WERI-Rb-1 (cell line): Measurements from ENCODE around the gene DNAH10.

Experiments
- DNase-seq: peaks from one replicate; pipeline ENCODE4 v3.0.0-alpha.2; 2020
- H3K27ac ChIP-seq: fragments of 250-450 bp; sonication (Bioruptor Pico); 2 replicates; pipeline ENCODE4 v1.5.1; 2020; ENCODE audit warnings: mild to moderate bottlenecking, moderate library complexity
- H3K27me3 ChIP-seq: fragments of 250-450 bp; sonication (Bioruptor Pico); 2 replicates; pipeline ENCODE4 v1.5.1; 2021; ENCODE audit warnings: mild to moderate bottlenecking, low read depth, moderate library complexity; ENCODE audit not compliant: insufficient read depth, severe bottlenecking
- H3K36me3 ChIP-seq: fragments of 250-450 bp; sonication (Bioruptor Pico); 2 replicates; pipeline ENCODE4 v1.5.1; 2020; ENCODE audit warnings: mild to moderate bottlenecking, moderate library complexity
- H3K4me3 ChIP-seq: 2 replicates; pipeline ENCODE4 v1.5.1; 2011; ENCODE audit warnings: low read depth, mild to moderate bottlenecking, control low read depth, low read length
- H3K9me3 ChIP-seq: fragments of 250-450 bp; sonication (Bioruptor Pico); 2 replicates; pipeline ENCODE4 v1.5.1; 2021; ENCODE audit warnings: mild to moderate bottlenecking, moderate library complexity; ENCODE audit not compliant: severe bottlenecking
- TF ChIP-seq, protein P1 (sequence below): IDR thresholded peaks from 2 replicates; pipeline ENCODE4 v1.5.1; 2011; ENCODE audit warnings: low read depth, mild to moderate bottlenecking, control low read depth, inconsistent platforms, low read length

DNAH10 gene

GRCh38 chr12:123882161-123882705 lies 120.1 kb downstream of the DNAH10 start:
- TF ChIP-seq, protein P1, sequence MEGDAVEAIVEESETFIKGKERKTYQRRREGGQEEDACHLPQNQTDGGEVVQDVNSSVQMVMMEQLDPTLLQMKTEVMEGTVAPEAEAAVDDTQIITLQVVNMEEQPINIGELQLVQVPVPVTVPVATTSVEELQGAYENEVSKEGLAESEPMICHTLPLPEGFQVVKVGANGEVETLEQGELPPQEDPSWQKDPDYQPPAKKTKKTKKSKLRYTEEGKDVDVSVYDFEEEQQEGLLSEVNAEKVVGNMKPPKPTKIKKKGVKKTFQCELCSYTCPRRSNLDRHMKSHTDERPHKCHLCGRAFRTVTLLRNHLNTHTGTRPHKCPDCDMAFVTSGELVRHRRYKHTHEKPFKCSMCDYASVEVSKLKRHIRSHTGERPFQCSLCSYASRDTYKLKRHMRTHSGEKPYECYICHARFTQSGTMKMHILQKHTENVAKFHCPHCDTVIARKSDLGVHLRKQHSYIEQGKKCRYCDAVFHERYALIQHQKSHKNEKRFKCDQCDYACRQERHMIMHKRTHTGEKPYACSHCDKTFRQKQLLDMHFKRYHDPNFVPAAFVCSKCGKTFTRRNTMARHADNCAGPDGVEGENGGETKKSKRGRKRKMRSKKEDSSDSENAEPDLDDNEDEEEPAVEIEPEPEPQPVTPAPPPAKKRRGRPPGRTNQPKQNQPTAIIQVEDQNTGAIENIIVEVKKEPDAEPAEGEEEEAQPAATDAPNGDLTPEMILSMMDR: no peak
- H3K27ac ChIP-seq: no peak overlapping the region
- no peak overlapping the region for H3K4me3 ChIP-seq
- peaks cover 3% of the 10 kb centered on the region for H3K9me3 ChIP-seq
- no peaks in the 10 kb centered on the region for H3K27me3 ChIP-seq
- no peak for DNase-seq
- no peaks in the 10 kb centered on the region for H3K36me3 ChIP-seq

- H3K4me3 ChIP-seq: no peak overlapping the region
- TF ChIP-seq, protein P1: no peak
- no peak overlapping the region for H3K27ac ChIP-seq
- H3K9me3 ChIP-seq: peaks cover 3% of the 10 kb centered on the region
- no peaks in the 10 kb centered on the region for H3K36me3 ChIP-seq
- H3K27me3 ChIP-seq: no peaks in the 10 kb centered on the region
- no peak for DNase-seq
Measured at GRCh38 chr12:123886258-123886657, 124.2 kb downstream of the DNAH10 start.

- H3K9me3 ChIP-seq: peaks cover 3% of the 10 kb centered on the region
- H3K36me3 ChIP-seq: no peaks in the 10 kb centered on the region
- H3K4me3 ChIP-seq: no peak overlapping the region
- TF ChIP-seq, protein P1: no peak
- DNase-seq: no peak
- H3K27me3 ChIP-seq: no peaks in the 10 kb centered on the region
- no peak overlapping the region for H3K27ac ChIP-seq
Measured at GRCh38 chr12:123886931-123887582, 125.0 kb downstream of the DNAH10 start.

DNA sequence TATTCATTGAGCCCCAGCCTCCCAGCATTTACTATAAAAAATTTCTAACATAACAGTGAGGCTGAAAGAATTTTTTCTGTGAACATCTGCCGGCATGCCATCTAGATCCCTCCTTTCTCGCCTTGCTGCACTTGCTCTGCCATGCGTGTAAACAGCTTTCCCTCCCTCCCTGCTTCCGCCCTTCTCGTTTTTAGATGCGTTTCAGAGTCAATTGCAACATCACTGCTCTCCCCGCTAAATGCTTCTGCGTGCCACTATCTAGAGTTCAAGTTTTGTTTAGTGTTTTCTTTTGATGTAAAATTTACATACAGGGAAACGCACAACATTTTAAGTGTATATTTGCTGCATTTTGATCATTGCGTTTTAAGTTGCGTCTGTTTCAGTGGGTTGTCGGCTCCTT lies 126.9 kb downstream of the DNAH10 start:
- Histone ChIP-seq H3K4me3 (no peak overlapping the region), H3K27me3 (no peaks in the 10 kb centered on the region), H3K27ac (no peak overlapping the region), H3K36me3 (no peaks in the 10 kb centered on the region), H3K9me3 (peaks cover 3% of the 10 kb centered on the region)
- no peak for DNase-seq
- TF ChIP-seq, protein P1: no peak

- no peak overlapping the region for H3K27ac ChIP-seq
- TF ChIP-seq, protein P1: no peak
- no peaks in the 10 kb centered on the region for H3K9me3 ChIP-seq
- no peak overlapping the region for H3K4me3 ChIP-seq
- DNase-seq: no peak
- no peaks in the 10 kb centered on the region for H3K27me3 ChIP-seq
- no peaks in the 10 kb centered on the region for H3K36me3 ChIP-seq
Measured at GRCh38 chr12:123889848-123890535, 127.9 kb downstream of the DNAH10 start.
